HG02678 (cell line): ENCODE data around the gene TMEM217.
"Not testable (repeated sequence)": the region's sequence is repeated elsewhere in the genome, so short reads cannot be mapped to it uniquely, and the experiment has no call there.

ENCODE experiments used
- ATAC-seq: cut with Tn5 transposase; IDR thresholded peaks from one replicate; pipeline ENCODE4 v1.9.1; 2021; ENCODE audit warnings: mild to moderate bottlenecking, moderate library complexity; ENCODE audit not compliant: unreplicated experiment

TMEM217 gene

DNA sequence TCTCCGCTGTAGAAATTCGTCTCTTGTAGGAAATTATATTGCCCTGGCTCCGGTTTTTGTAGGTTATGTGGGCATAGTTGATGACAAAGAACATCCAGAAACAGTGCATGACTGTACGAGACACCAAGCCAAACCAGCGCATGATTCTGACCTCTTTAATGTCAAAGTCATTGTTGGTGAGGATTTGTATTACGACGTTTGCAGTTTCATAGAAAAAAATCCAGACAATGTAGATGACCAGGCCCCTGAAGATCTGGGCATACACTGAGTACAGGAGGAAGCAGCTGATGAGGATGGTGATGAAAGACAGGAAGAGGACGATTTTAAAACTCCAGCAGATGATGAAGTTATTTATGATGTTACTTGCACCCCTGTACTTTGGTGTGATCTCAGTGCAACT lies 39.4 kb downstream of the TMEM217 start:
- no peak for ATAC-seq

DNA sequence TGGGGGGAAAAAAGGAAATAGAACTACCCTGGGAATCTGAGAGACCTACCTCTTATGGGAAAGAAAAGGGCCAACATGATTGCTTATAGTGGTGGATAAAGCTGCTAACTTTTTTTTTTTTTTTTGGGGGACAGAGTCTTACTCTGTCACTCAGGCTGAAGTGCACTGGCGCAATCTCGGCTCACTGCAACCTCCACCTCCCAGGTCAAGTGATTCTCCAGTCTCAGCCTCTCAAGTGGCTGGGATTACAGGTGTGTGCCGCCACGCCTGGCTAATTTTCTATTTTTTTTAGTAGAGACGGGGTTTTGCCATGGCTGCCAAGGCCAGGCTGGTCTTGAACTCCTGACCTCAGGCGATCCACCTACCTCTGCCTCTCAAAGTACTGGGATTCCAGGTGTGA lies 39.9 kb downstream of the TMEM217 start:
- no peak for ATAC-seq

DNA sequence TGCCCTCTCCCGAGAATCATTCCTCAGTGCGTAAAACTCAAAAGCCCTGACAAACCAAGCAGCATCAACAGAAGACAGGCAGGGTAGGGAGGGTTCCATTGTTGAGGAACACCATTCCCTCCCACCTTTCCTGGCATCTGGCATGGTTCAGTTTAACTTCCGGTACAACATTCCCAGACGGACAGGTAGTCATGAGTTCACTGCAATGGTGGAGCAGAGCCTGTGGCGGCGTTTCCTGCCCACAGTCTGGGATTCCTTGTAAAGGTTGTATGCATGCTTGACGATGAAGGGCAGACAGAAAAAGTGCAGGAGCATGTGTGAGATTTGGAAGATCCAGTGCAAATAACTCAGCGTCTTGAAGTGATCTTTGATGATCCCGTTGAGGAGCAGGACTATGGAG lies 45.7 kb downstream of the TMEM217 start:
- no peak for ATAC-seq

DNA sequence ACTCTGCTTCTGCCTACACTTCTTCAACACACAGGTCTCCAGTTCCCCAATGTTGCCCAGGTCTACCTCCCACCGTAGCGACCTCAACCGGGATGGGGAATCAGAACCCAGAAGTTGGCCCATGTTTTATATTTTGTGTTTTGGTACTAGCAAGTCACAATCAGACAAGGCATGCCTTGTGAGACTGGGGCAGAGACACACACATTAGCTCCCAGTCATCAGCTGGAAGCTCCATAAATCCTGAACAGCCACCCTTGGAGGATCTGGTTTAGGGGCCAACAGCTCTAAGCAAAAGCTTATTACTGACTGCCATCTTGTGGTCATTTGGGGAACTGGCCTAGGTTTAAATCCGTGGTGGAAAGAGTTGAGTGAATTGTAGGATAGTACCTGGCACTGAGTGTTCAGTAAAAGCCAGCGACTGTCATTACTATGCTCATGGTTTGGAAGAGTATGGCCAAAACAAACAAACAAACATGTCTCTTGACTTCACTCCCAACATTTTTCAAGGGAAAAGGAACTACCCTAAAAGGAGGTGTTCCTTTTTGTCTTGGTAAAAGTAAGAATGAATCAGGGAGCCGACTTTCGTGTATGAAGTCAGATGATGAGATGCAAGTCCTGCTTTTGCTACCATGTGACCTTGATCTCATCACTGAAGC lies 47.5 kb downstream of the TMEM217 start:
- no peak for ATAC-seq

DNA sequence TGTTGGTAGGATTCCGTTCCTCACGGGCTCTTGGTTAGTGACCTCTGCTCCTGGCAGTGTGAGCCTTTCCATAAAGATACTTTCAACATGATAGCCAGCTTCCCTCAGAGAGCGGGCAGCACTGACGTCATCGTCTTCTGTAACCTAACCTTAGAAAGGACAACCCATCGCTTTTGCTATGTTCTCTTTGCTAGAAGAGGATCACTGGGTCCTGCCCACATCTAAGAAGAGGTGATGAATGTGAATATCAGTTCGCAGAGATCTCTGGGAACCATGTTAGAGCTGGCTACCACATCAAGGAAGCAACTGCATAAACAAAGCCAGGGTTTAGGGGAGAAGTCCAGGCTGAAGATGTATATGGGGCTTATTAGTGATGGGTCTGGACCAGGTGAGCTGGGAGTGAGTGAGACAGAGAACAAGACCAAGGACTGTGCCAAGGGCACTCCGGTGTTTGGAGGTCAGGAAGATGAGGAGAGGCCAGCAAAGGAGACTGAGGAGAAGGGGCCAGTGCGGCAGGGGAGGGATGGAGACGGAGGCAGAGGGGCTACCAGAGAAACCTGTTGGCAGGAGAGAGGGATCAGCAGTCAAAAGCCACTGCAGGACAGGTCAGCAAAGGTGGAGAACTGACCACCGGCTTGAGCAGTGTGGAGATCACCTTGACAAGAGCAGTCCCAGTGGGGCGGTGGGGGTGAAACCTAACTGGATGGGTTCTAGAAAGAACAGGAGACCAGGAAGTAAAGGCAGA lies 48.3 kb downstream of the TMEM217 start:
- ATAC-seq = no peak

DNA sequence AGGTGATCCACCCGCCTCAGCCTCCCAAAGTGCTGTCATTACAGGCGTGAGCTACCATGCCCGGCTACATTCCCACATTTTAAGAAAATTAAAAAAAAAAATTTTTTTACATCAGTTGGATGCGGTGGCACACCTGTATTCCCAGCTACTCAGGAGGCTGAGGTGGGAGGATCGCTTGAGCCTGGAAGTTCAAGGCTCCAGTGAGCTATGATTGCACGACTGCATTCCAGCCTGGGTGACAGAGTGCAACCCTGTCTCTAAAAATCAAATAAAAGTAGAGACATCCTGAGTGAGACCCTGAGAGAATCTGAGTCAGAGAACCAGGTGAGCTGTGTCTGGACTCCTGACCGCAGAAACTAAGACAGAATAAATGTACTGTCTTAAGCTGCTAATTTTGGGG lies 49.2 kb downstream of the TMEM217 start:
- ATAC-seq = no peak

DNA sequence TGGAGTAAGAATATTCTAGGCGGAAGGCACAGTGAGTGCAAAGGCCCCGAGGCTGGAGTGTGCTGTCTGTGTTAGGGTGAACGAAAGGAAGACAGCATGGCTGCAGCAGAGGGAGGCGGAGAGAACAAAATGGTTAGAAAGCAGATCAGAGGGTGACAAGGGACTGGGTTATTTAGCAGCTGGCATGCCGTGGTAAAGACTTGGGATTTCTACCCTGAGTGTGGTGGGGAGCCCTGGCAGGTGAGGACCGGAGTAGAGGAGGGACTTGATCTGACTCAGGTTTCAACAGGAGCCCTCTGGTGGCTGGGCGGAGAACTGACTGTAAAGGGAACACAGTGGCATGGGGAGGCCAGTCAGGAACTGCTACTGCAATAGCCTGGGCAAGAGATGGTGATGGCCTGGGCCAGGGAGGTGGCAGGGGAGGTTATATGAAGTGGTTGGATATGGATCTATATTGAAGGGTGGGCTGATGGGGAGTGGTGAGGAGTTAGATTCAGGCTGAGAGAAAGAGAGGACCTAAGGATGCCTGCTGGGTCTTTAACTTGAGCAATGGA lies 50.0 kb downstream of the TMEM217 start:
- ATAC-seq = no peak

DNA sequence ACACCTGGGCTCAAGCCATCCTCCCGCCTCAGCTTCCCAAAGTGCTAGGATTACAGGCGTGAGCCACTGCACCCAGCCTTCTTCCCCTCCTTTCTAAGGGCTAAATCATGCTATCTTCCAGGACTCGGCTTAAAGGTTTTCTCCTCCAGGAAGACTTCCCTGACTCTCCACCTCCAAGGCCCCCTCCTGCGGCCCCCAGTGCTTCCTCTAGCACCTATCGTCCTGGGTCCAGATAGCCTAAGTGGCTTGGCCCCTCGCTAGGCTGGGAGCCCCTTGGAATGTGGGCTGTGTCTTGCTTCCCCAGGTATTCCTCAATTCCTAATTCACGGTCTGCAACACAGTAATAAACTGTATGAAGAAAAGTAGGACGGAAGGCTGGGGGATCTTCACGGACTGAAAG lies 51.3 kb downstream of the TMEM217 start:
- no peak for ATAC-seq

DNA sequence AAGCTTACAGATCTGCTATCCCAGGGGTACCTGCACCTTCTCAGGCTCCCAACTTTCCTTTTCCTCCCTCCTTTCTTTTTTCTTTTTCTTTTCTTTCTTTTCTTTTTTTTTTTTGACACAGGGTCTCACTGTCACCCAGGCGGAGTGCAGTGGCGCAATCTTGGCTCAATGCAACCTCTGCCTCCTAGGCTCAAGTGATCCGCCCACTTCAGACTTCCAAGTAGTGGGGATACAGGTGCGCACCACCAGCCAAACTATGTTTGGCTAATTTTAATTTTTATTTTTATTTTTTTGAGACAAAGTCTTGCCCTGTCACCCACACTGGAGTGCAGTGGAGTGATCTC lies 52.0 kb downstream of the TMEM217 start:
- no peak for ATAC-seq

DNA sequence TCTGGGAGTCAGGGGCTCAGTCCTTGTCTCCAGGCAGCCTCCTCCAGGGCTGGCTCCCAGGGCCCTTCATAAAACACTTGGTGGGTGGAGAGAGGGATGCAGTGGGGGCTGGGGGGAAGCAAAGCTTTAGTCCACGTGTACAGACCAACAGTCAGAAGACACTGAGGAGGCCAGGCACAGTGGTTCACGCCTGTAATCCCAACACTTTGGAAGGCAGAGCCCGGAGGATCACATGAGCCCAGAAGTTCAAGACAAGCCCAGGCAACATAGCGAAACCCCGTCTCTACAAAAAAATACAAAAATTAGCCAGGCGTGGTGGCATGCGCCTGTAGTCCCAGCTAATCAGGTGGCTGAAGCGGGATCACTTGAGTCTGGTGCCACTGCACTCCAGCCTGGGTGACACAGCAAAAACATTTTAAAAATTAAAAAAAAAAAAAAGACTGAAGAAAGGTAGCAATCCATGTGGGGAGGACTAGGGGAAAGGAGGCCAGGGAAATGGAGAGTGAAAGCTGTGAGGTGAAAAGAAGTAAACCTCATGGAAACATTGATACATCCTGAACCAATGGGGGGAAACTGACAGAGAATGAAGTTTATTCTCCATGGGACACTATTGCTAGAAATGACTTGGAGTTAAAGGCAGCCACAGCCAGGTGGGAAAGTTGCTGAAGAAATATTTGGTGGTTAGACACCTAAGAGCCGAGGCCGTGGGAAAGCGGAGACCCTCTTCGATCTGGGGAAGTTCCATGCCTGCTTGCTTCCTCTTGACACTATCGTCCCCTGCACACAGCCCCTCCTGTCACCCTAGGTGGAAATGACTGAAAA lies 52.6 kb downstream of the TMEM217 start:
- ATAC-seq = no peak

DNA sequence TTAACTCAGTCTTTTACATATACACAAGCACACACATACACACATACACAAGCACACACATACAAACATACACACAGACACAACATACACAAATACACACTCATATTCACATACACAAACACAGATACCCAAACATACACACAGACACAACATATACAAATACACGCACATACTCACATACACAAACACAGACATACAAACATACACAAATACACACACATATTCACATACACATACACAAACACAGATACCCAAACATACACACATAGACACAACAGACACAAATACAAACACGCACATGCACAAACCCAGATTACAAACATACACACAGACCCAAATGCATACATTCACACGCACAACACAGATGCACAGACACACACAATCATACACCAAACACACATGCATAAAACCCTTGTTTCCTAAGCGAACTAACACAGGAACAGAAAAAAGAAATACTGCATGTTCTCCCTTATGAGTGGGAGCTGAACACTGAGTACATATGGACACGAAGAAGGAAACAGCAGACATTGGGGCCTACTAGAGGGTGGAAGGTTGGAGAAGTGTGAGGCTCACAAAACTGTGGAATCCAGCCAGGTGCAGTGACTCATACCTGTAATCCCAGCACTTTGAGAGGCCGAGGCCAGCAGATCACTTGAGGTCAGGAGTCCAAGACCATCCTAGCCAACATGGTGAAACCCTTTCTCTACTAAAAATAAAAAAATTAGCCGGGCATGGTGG lies 53.8 kb downstream of the TMEM217 start:
- ATAC-seq = no peak

DNA sequence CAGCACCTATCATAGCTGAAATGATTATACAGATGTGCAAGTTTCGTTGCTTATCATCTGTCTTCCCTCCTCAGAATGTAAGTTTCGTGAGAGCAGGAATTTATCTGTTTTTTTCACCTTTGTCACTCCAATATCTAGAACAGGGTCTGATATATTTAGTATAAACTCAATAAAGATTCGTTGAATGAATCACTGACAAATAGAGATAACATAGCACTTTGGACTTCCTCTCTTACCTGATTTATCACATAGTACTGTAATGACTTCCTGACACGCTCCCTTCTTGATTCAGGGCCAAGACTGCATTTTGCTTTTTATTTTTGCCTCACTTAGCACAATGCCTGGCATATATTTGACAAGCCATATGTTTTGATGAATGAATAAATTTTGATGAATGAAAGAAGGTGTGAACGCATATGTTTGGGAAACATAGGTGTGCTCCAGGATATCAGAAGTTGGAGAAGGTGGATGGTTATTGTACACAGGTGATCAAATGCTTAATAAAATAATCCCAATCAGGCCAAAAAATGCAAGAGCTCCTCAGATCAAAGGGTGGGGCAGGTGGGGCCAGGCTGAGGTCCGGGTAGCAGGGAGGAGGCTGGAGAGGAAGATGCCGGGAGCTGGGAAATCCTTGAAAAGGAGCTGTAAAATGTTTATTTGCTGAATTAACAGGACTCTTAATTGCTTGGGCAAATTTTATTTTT lies 55.0 kb downstream of the TMEM217 start:
- no peak for ATAC-seq

DNA sequence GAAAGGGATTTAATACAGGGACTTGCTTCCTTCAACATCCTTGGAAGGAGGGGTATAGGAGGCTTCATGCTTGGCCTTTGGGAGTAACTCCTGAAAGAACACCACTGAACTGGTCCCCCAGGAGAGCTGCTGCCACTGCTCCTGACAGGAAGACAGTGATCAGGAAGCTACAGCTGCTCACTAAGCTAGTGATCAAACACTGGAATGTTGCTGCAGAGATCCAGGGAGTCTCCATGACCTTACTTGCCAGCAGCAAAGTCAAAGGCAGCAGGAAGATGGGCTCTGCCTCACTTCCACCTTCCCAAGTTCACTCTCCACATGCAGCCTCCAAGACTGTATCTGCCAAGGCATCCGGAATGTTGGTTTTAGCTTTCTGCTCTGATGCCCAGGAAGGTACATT lies 56.2 kb downstream of the TMEM217 start:
- ATAC-seq = no peak

DNA sequence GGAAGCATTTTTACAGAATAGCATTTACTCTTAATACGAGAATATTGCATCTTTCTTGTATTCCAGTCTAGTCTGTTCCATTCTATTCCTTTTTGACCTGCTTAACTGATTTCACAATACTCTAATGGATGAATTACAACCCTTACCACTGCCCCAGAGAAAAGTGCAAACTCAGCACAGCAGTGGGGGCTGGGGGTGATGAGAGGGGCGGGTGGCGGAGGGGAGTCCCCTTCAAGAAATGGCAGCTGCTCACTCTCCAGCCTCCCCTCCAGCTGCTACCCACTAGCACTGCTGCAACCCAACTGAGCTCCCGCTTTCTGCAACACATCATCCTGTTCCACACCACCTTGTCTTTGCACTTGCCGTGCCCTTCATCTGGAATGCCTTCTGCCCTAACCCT lies 57.9 kb downstream of the TMEM217 start:
- ATAC-seq = no peak

DNA sequence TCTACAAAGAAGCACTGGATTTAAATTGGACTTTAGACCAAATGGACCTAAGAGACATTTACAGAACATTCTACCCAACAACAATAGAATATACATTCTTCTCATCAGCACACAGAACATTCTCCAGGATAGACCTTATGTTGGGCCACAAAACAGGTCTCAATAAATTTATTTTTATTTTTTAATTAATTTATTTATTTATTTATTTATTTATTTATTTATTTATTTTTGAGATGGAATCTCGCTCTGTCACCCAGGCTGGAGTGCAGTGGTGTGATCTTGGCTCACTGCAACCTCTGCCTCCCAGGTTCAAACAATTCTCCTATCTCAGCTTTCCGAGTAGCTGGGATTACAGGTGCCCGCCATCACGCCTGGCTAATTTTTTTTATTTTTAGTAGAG lies 61.5 kb downstream of the TMEM217 start:
- ATAC-seq = not testable (repeated sequence)

DNA sequence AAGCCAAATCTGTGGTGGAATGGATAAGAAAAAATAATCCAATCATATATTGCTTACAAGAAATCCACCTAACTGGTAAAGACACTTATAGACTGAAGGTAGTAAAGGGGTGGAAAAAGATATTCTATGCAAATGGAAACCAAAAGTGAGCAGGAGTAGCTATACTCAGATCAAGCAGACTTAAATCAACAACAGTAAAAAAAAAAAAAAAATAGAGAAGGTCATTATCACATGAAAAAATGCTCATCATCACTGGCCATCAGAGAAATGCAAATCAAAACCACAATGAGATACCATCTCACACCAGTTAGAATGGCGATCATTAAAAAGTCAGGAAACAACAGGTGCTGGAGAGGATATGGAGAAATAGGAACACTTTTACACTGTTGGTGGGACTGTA lies 63.1 kb downstream of the TMEM217 start:
- not testable (repeated sequence) for ATAC-seq

DNA sequence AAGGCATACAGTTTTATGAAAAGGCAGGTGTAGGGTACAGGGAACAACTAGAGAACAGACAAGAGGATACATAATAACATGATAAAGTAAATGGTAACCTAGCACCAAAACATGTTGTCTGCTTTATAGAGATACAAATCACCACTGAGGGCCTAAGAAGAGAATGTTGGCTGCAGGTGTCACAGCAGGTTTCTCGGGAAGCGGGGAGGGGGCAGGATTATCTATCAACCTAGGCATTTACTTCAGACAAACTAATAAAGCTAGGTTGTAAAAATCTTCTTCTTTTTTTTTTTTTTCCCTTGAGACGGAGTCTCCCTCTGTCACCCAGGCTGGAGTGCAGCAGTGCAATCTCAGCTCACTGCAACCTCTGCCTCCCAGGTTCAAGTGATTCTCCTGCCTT lies 65.3 kb downstream of the TMEM217 start:
- ATAC-seq = no peak

DNA sequence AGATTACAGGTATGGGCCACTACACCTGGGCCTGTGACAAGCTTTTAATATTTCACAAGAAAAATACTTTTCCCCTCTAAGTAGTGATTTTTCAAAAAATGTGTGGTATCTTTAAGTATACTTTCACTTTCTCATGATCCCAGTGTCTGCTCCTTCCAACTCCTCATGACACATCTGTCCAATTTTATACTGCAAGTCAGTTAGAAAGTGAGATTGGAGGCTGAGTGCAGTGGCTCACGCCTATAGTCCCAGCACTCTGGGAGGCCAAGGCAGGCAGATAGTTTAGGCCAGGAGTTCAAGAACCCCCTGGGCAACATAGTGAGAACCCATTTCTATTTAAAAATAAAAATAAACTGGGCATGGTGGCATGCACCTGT lies 67.8 kb downstream of the TMEM217 start:
- ATAC-seq = no peak

DNA sequence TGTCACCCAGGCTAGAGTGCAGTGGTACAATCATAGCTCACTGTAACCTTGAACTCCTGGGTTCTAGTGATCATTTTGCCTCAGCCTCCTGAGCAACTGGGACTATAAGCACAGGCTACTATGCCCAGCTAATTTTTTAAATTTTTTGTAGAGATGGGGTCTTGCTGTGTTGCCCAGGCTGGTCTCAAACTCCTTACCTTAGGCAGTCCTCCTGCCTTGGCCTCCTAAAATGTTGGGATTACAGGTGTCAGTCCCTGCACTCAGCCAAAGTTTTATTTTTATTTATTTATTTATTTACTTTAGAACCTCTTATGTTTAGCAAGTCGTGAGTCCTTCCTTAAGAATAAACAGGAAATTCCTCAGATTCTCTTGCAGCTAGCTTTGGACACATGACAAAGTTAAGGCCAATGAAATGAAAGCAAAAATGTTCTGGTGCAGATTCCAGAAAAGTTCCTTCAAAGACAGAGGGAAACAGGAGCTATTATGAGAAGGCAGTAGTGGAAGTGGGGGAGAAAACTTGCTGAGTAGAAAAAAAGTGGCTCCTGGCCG lies 68.9 kb downstream of the TMEM217 start:
- ATAC-seq = no peak

DNA sequence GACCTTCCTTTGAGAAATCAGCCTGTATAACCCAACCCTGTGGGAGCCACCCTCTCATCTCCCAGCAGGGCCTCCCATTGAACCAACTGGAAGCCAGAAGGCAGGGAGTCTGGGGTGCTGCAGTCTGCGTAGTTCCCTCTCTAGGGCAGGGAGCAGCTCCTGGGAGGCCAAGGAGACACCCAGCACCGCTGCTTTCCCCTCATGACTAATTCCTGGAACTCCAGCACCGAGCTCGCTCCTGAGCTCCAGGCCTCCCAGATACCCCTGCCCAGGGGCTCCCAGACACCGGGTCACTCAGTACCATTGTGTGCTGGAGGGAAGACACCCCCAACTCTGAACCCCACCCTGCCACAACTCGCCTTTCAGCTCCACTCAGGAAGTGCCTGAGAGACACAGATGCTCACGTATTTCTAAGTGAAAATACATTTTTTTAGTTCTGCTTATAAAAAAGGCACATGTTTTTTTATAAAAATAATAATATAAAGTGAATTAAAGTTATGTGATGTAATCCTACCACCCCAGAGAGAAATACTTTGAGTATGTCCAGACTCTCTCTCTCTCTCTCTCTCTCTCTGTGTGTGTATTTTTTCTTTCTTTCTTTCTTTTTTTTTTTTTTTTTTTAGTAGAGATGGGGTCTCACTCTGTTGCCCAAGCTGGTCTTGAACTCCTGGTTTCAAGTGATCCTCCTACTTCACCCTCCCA lies 70.5 kb downstream of the TMEM217 start:
- no peak for ATAC-seq
